HG02840 (cell line): Measurements from ENCODE around the gene MRPL50.

ENCODE experiments used
- ATAC-seq: cut with Tn5 transposase; IDR thresholded peaks from one replicate; pipeline ENCODE4 v1.9.1; 2021; ENCODE audit warnings: mild to moderate bottlenecking, moderate library complexity, moderate number of reproducible peaks; ENCODE audit not compliant: unreplicated experiment, low FRiP score

MRPL50 gene

DNA sequence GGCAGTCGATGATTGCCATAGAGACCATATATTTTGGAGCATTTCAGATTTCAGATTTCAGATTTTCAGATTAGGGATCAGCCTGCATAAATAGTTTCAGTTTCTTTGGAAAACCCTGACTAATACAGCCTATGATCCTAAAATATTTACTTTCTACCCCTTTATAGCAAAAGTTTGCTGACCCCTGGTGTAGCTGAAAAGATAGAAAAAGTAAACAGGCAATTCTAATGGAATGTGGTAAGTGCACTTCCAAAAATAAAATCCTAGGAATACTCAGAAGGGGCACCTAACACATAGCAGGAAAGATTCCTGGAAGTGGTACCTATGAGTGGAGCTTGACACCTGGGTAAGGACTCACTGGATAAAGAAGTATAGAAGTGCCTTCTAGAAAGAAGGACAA is 48.1 kb downstream of the MRPL50 start:
- no peak for ATAC-seq

DNA sequence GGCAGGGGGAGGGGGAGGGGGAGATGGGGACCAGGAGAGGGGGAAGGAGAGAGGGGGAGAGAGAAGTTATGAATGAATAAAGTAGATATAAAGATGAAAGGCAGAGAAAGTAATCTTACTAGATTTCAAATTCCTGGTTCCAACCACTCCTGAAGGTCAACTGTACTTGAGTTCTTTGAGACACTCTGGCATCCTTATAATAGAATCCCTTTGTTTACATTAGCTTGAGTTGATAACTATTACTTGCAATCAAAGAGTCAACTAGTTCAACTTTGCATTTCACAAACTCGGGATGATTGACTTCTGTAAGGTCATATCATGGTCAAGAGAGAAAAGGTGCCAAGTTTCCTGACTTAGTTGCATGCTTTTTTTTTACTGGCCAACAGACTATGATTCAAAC is 55.8 kb downstream of the MRPL50 start:
- ATAC-seq = no peak

DNA sequence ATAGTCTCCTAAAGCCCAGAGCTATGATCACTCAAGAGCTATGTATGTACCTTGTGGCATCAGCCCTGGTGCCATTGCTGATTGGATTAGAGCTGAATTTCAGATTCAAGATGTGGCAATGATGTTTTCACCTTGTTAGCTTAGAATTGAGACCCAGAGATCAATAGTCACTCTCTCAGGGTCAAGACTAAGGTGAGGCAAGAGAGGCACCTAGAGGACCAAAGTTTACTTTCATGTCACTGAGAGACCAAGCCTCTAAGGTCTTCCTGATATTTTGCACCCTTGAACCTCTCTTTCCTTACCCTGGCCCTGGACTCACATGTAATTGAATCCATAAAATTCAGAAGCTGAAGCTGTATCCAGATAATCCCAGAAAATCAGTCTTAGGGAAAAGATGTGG is 56.5 kb downstream of the MRPL50 start:
- no peak for ATAC-seq
